HG02763 (cell line): ENCODE results near the gene KIAA0930.

ENCODE experiments used
- ATAC-seq: cut with Tn5 transposase; IDR thresholded peaks from one replicate; pipeline ENCODE4 v1.9.1; 2021; ENCODE audit warnings: mild to moderate bottlenecking, moderate library complexity; ENCODE audit not compliant: unreplicated experiment

KIAA0930 gene

GRCh38 chr22:45238957-45239680 lies 1.6 kb downstream of the KIAA0930 start:
- ATAC-seq: no peak

GRCh38 chr22:45238076-45238956 lies 2.4 kb downstream of the KIAA0930 start:
- no peak for ATAC-seq

- no peak for ATAC-seq
Measured at GRCh38 chr22:45237065-45237990, 3.4 kb downstream of the KIAA0930 start.

DNA sequence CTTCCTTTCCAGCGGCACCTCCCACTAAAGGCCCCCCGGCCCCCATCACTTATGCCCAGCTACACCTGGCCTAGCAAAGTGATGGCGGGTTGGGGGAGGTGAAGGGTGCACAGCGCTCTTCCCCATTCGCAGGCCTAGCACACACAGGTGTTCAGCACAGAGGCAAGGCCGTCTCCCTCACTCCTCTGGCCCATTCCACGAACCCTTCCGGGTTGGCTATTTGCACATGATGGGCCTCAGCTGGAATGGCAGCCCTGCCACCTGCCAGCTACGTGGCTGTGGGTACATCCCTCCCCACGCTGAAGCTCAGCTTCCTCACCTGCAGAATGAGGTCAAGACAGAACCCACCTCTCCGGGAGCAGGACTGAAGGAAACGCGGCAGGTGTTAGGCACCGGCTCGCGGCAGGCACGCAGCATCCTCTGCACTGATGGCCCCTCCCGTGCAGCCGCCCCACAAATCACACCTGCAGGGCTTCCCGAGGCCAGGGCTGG lies 4.8 kb downstream of the KIAA0930 start:
- ATAC-seq: no peak

DNA sequence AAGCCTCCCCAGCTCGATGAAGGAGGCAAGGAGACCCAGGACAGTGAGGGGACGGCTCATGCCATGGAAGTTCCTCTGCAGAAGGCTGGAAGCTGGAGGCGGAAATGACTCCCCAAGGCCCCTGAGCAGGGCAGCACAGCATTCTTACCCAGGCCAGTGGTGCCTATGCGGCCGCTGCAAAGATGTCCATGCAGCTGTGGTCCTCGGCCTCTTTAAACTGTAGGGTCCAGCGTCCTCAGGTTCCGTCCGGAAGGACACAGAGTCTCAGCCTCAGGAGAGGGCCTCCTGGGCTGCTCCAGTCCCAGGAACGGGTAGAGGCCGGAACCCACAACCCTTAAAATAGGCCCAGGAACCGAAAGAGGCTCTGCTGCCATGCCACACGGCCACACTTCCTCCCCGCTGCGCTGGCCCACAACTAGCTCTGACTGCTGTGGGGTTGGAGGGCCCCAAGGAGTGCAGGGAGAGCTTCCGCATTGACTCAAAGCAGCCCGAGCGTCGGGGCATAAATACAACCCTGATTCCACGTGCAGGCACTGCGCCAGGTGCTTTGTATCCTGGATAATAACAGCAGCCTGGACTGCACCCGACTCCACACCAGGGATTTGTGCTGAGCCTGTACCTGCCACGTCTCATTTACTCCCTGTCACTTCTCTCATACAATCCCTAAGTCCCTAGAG lies 5.5 kb downstream of the KIAA0930 start:
- ATAC-seq: peak; percentile 77

DNA sequence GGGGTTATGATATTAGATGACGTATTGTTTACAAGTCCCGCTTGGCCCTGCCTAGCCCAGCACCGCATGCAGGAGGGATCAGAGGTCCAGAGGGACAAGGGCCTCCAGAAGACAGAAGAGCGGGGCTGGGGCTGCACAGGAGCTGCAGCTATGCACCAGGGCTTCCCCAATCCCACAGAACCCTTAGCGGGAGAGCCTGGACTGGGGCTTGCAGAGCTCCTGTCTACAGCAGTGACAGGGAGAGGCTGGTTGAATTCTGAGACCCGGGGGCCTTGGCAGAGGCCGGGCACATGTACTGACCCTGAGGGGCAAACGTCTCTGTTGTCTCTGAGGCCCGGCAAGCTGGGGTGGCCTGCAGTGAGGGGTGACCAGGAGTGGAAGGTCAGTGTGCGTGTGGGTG lies 6.9 kb downstream of the KIAA0930 start:
- ATAC-seq: no peak

GRCh38 chr22:45233386-45233785 lies 7.3 kb downstream of the KIAA0930 start:
- ATAC-seq: no peak

DNA sequence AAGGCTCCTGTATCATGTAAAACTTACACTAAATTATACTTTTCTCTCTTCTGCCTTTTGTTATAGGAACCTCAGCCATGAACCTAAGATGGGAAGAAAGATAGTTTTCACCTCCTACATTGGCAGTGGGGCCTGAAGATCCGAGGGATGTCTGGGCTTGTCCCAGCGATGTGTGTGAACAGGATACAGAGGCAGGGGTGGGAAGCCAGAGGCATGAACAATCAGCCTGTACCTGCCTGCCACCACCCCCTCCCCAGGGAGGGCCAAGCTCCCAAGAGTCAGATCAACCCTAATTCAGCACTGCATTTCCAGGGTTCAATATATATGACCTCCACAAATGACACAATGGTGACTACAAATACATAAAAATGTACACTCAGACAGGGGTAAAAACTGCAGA lies 9.4 kb downstream of the KIAA0930 start:
- no peak for ATAC-seq

- ATAC-seq: no peak
Measured at GRCh38 chr22:45230026-45230721, 10.5 kb downstream of the KIAA0930 start.

- ATAC-seq: no peak
Measured at GRCh38 chr22:45229181-45229580, 11.5 kb downstream of the KIAA0930 start.

DNA sequence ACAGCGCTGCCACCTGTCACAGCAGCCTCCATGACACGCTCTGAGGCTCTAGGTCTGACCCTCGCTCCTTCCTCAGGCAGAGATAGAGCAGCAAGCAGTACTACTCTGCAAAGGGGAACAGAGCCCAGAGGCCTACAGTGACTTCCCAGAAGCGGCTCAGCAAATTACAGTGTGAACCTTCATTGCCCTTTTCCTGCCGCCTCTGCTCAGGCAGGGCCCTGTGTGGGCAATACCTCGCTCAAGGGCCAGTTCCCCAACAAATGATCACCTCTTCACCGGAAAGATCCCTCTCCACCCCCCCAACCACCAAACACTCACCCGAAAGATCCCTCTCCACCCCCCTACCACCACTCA lies 12.3 kb downstream of the KIAA0930 start:
- ATAC-seq: no peak

GRCh38 chr22:45227645-45228400 lies 12.9 kb downstream of the KIAA0930 start:
- ATAC-seq: no peak

DNA sequence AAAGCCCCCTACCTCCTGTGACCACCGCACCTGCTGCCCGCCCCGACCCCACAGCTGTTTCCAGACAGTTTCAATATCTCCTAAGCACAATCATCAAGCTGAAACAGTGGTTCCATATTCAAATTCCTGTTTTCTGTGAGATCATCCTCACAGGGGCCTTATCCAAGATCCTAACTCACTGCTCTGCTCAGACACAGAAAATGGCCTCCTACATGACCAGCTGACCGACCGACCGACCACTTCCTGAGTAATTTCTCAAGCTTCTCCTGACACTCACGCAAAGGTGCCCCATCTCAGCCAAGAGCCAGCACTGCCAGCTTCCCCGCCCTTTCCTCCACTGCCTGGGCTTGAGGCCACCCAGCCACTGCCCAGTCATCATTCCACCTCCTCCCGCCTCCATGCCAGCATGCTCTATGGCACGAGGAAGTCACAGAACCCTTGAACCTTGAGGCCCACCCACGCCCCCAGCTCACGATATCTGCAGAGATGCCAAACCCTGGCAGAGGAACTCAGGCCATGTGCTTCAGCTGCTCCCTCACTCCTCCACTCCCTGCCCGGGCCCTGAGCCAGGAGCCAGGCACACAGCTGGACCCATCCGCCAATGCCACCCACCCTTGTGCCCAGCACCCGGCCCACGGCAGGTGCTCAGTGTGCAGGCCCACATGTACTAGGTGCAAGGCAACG lies 14.0 kb downstream of the KIAA0930 start:
- ATAC-seq: no peak

- ATAC-seq: no peak
Measured at GRCh38 chr22:45225732-45226502, 14.8 kb downstream of the KIAA0930 start.

- no peak for ATAC-seq
Measured at GRCh38 chr22:45224988-45225731, 15.5 kb downstream of the KIAA0930 start.

GRCh38 chr22:45224331-45224730 lies 16.4 kb downstream of the KIAA0930 start:
- ATAC-seq: no peak
